HCT116 (cell line): ENCODE measurements around the gene GLO1.

Experiments used
- RAD21 ChIP-seq: IDR thresholded peaks from 2 replicates; pipeline ENCODE4 v1.6.1; 2012; ENCODE audit warnings: low read depth, mild to moderate bottlenecking
- TF ChIP-seq, protein P1 (sequence below): IDR thresholded peaks from 2 replicates; pipeline ENCODE4 v1.6.1; 2012

DNA sequence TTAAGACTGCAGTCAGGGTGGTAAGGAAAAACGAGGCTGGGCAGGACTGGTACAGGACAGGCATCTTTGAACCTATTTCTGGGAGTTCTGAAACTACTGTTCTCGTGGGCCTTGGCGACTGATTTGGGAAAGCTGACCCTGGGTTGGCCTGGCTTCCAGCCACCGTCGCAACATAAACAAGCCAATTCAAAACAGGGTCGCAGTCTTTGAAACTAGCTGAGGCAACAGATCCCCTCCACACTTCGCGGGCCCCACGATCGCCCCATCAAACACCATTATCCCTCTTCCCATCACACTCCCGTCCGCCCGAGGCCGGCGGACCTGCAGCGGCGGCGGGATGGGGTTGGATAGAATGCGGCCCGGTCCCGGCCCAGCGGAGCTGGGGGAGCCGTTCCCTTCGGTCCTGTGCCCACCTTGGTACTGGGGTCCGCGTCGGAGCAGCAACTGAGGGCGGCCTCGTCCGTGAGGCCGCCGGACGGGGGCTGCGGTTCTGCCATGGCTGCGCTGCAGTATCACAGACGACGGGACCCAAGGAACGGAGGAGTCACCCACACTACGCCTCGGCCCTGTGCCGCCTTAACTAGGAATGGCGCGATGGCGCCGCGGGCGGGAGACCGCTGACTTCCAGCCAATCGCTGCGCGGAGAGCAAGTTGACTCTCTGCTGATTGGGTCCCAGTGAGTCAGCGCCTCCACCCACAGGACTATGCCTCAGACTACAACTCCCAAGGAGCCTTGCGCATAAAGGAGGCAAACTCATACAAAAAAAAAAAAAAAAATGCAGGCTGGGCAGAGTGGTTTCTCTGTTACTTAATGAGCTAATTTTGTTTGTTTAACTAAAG is at the start of gene GLO1:
- TF ChIP-seq, protein P1, sequence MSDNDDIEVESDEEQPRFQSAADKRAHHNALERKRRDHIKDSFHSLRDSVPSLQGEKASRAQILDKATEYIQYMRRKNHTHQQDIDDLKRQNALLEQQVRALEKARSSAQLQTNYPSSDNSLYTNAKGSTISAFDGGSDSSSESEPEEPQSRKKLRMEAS: peak; percentile 87
- TF ChIP-seq RAD21: no peak
